Heart left ventricle (tissue), 13 donors: ENCODE measurements around the gene TRAF3.

Experiments
- POLR2A ChIP-seq, 2 donors: fragments of 450-650 bp; IDR thresholded peaks; one replicate each; pipeline ENCODE4 v1.6.1; 2017; ENCODE audit warnings: antibody characterized with exemption in 2 of 2, mild to moderate bottlenecking in 2 of 2, moderate library complexity in 2 of 2
- TF ChIP-seq, protein P1 (sequence below), 12 donors: fragments of 200-600 bp; sonication (generic) in 4 of 12; IDR thresholded peaks; one replicate each; pipeline versions ENCODE4 v1.5.0 to v1.8.0; 2018 to 2022; ENCODE audit warnings: antibody characterized with exemption in 12 of 12, mild to moderate bottlenecking in 5 of 12
- donor health status: ischemic (EF 13 %, LVEDD 7.1; RV severe dilation, severe dysfunction).
- donor health status: DM: no; HTN: yes; CAD: no.
- donor health status: DM: no; HTN: no; CAD: no.
- donor health status: ischemic (EF 25% LVEDD 6.9; RV normal size, moderate dysfunction).
- donor health status: ischemic (EF 25% LVEDD 5.7; RV mildly dilated, moderate dysfunction).
- donor health status: ischemic (EF 35%, LVEDD 5.7; RV mildly dilated, moderate dysfunction).
- donor health status: nonischemic (EF 11% LVEDD 7.7; RV severe dilation, severe dysfunction).
- donor health status: DM: yes; HTN: yes; CAD: no.
- donor health status: PGD.
- donor health status: ischemic (EF 29% LVEDD 5.4; RV normal size, mild dysfunction).
- donor health status: nonischemic (EF 23%, LVEDD 6.1; RV moderate dilation, normal function).

DNA sequence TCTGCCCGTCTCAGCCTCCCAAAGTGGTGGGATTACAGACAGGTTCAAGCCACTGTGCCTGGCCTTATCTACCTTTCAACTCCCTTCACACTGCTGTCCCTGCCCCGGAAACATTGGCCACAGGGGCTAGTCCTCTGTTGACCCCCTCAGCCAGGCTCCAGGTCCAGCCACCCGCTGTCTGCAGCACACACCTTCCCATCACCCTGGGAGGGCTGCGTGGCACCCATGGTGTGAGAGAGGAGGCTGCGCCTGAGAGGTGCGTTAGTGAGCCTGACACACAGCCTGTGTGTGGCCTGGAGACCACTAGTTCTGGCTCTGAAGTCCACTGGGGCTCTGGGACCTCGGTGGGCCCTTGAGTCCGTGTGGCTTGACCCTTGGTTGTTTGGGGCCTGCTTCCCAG is 28.4 kb upstream of the TRAF3 start:
- TF ChIP-seq POLR2A (IDR thresholded peaks at IDR 0.05) = no peak
- TF ChIP-seq, protein P1, sequence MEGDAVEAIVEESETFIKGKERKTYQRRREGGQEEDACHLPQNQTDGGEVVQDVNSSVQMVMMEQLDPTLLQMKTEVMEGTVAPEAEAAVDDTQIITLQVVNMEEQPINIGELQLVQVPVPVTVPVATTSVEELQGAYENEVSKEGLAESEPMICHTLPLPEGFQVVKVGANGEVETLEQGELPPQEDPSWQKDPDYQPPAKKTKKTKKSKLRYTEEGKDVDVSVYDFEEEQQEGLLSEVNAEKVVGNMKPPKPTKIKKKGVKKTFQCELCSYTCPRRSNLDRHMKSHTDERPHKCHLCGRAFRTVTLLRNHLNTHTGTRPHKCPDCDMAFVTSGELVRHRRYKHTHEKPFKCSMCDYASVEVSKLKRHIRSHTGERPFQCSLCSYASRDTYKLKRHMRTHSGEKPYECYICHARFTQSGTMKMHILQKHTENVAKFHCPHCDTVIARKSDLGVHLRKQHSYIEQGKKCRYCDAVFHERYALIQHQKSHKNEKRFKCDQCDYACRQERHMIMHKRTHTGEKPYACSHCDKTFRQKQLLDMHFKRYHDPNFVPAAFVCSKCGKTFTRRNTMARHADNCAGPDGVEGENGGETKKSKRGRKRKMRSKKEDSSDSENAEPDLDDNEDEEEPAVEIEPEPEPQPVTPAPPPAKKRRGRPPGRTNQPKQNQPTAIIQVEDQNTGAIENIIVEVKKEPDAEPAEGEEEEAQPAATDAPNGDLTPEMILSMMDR (IDR thresholded peaks at IDR 0.05) = no peak
